C4-2B (cell line): ENCODE results near the gene GMPR.
"Not testable (repeated sequence)": the region's sequence is repeated elsewhere in the genome, so short reads cannot be mapped to it uniquely, and the experiment has no call there.

Experiments used
- CTCF ChIP-seq: fragments of 450-650 bp; conservative IDR thresholded peaks from 2 replicates; pipeline ENCODE4 v1.5.1; 2017; ENCODE audit warnings: mild to moderate bottlenecking
- ZFX ChIP-seq: fragments of 450-650 bp; IDR thresholded peaks from 2 replicates; pipeline ENCODE4 v1.6.1; 2017

GRCh38 chr6:16262773-16263172, 24.4 kb downstream of the GMPR start:
- not testable (repeated sequence) for TF ChIP-seq CTCF, ZFX
